NT2/D1 (cell line): ENCODE data around the gene OR9A2.

ENCODE experiments used
- SUZ12 ChIP-seq: IDR thresholded peaks from 2 replicates; pipeline ENCODE4 v1.6.1; 2011; ENCODE audit not compliant: insufficient read length, insufficient read depth; ENCODE audit errors: extremely low read depth
- YY1 ChIP-seq: IDR thresholded peaks from 2 replicates; pipeline ENCODE4 v1.6.1; 2011; ENCODE audit not compliant: insufficient read length, insufficient read depth
- ZNF274 ChIP-seq: IDR thresholded peaks from 2 replicates; pipeline ENCODE4 v1.6.1; 2011; ENCODE audit warnings: mild to moderate bottlenecking, low read depth, low read length

- TF ChIP-seq SUZ12 (no peak), YY1 (no peak), ZNF274 (no peak)
These were observed 46.6 kb upstream of the OR9A2 start for GRCh38 chr7:143073556-143073955.
